Spleen (tissue), 7 donors: ENCODE data around the gene AKAP9.

Experiments used
- POLR2A ChIP-seq, 3 donors: fragments of 450-650 bp; IDR thresholded peaks; one replicate each; pipeline ENCODE4 v1.5.1; 2017; ENCODE audit warnings: antibody characterized with exemption in 3 of 3, mild to moderate bottlenecking in 1 of 3
- TF ChIP-seq, protein P1 (sequence below), 11 experiments: fragments of 200-600 bp in 7 of 11; fragments of 450-650 bp in 4 of 11; sonication (generic) in 4 of 11; IDR thresholded peaks in 8 of 11; conservative IDR thresholded peaks in 3 of 11; 1 replicate in 7 of 11; 2 replicates in 4 of 11; pipeline versions ENCODE4 v1.4.0 to v1.8.0; 2016 to 2021; ENCODE audit warnings: antibody characterized with exemption in 11 of 11, inconsistent platforms in 4 of 11, mild to moderate bottlenecking in 1 of 11
- donor health status: DM: no; HTN: no; CAD: no; lungs with moderate emphysema.
- donor health status: DM: no; HTN: no; CAD: no.
- donor health status: DM: no; HTN: no; CAD: no.

DNA sequence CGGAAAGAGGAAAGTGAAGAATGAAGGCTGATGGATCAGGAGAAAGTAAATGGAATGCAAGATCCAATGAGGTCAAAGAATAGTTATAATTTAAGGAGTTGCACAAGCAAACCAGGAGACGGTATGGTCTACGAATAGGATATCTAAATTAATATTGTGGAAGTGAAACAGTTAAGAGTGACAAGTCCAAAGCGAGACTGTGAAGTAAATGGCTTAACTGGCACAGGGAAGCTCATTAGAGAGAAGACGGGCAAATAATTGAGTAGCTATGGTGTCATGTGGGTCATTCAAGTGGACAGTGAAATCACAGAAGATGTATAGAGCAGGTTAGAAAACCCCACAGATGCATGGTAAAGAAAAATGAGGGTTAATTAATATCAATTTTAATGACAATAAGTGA, 190.4 kb downstream of the AKAP9 start:
- TF ChIP-seq, protein P1, sequence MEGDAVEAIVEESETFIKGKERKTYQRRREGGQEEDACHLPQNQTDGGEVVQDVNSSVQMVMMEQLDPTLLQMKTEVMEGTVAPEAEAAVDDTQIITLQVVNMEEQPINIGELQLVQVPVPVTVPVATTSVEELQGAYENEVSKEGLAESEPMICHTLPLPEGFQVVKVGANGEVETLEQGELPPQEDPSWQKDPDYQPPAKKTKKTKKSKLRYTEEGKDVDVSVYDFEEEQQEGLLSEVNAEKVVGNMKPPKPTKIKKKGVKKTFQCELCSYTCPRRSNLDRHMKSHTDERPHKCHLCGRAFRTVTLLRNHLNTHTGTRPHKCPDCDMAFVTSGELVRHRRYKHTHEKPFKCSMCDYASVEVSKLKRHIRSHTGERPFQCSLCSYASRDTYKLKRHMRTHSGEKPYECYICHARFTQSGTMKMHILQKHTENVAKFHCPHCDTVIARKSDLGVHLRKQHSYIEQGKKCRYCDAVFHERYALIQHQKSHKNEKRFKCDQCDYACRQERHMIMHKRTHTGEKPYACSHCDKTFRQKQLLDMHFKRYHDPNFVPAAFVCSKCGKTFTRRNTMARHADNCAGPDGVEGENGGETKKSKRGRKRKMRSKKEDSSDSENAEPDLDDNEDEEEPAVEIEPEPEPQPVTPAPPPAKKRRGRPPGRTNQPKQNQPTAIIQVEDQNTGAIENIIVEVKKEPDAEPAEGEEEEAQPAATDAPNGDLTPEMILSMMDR (IDR thresholded peaks at IDR 0.05 in 8 of 11, conservative IDR thresholded peaks at IDR 0.05 in 3 of 11): no peak
- no peak for TF ChIP-seq POLR2A (IDR thresholded peaks at IDR 0.05)
